GM12865 (cell line): ENCODE measurements around the gene PTP4A1.

Experiments
- DNase-seq: peaks from one replicate; pipeline ENCODE4 v3.0.0; 2010; ENCODE audit warnings: low read depth
- H3K4me3 ChIP-seq: 2 replicates; pipeline ENCODE4 v1.5.1; 2011; ENCODE audit warnings: mild to moderate bottlenecking, low read depth, low read length, control low read depth
- TF ChIP-seq, protein P1 (sequence below): IDR thresholded peaks from 2 replicates; pipeline ENCODE4 v1.5.1; 2011; ENCODE audit warnings: low read length, control low read depth, low read depth, inconsistent platforms; ENCODE audit not compliant: insufficient read depth; ENCODE audit errors: missing control alignments

Gene PTP4A1

DNA sequence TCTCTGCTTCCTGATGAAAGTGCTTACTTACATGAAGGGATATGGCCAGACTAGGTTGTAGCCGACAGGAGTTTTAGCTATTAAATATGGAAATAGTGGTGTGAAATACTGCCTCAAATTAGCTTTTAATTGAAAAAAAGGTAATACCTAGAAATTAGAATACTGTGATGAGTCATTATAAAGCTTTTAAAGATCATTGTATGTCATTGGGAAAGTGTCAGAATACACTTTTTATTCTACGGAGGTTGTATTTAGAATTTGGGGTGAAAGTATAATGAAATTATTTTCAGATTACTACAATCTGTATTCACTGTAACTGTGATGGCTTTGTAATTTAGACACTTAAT lies 2.2 kb downstream of the PTP4A1 start:
- H3K4me3 ChIP-seq: peak overlapping the region; percentile 70
- TF ChIP-seq, protein P1, sequence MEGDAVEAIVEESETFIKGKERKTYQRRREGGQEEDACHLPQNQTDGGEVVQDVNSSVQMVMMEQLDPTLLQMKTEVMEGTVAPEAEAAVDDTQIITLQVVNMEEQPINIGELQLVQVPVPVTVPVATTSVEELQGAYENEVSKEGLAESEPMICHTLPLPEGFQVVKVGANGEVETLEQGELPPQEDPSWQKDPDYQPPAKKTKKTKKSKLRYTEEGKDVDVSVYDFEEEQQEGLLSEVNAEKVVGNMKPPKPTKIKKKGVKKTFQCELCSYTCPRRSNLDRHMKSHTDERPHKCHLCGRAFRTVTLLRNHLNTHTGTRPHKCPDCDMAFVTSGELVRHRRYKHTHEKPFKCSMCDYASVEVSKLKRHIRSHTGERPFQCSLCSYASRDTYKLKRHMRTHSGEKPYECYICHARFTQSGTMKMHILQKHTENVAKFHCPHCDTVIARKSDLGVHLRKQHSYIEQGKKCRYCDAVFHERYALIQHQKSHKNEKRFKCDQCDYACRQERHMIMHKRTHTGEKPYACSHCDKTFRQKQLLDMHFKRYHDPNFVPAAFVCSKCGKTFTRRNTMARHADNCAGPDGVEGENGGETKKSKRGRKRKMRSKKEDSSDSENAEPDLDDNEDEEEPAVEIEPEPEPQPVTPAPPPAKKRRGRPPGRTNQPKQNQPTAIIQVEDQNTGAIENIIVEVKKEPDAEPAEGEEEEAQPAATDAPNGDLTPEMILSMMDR: no peak
- no peak for DNase-seq

DNA sequence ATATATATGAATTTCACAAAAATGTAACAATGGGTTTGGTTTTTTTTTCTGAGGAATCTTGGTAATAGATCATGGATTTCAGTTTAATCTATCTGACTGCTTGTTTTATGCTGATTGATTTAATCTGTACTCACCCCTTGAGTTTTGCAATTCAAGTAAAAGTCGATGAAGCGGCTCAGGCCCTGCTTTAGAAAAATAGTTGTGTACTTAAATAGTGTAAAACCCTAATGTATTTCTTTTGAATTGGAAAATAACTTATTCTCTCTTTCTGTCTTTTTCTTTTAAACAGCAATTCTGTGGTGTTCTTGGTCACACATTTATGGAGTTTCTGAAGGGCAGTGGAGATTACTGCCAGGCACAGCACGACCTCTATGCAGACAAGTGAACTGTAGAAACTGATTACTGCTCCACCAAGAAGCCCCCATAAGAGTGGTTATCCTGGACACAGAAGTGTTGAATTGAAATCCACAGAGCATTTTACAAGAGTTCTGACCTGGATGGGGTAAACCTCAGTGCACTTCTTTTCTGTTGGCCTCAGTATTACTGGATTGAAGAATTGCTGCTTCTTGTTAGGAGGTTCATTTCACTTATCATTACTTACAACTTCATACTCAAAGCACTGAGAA lies 4.0 kb downstream of the PTP4A1 start:
- TF ChIP-seq, protein P1: no peak
- DNase-seq: no peak
- no peak overlapping the region for H3K4me3 ChIP-seq

DNA sequence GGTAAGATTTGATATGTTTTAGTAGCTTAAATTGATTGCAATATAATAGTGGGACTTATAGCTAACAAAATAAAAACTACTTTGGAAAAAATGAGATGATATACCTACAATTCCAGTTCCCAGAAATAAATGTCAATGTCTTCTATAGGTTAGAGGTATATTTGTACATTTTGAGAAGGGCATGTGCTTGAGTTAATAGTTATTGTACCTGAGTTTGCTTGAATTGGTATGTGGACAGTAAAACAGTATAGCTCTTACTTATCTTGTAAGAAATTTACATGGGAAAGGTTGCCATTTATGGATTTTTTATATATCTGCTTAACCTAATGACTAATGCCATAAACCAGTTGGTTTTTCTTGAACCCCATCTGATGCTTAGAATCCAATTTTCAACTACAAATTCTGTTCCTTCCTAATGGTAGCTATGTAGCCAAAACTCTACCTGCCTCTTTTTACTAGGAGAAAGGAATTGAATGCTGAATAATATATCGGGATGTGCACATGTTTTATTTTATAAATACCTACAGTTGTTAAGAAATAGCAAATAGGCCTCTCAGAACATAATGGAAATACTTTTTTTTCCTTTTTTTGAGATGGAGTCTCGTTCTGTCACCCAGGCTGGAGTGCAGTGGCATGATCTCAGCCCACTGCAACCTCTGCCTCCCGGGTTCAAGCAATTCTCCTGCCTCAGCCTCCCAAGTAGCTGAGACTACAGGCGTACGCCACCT lies 4.9 kb downstream of the PTP4A1 start:
- DNase-seq: no peak
- H3K4me3 ChIP-seq: no peak overlapping the region
- TF ChIP-seq, protein P1: no peak

DNA sequence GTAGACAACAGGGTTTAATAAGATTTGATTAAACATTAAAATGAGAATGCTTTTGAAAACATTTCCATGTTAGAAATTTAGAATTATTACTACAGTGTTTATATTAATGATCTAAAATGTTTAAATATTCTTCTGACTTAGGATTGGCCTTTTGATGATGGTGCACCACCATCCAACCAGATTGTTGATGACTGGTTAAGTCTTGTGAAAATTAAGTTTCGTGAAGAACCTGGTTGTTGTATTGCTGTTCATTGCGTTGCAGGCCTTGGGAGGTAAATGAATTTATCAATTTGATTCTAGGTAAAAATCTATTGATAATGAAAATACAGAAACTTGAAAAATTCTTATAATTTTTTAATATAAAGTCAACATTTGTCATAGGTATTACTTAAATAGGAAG lies 6.5 kb downstream of the PTP4A1 start:
- TF ChIP-seq, protein P1: no peak
- no peak overlapping the region for H3K4me3 ChIP-seq

DNA sequence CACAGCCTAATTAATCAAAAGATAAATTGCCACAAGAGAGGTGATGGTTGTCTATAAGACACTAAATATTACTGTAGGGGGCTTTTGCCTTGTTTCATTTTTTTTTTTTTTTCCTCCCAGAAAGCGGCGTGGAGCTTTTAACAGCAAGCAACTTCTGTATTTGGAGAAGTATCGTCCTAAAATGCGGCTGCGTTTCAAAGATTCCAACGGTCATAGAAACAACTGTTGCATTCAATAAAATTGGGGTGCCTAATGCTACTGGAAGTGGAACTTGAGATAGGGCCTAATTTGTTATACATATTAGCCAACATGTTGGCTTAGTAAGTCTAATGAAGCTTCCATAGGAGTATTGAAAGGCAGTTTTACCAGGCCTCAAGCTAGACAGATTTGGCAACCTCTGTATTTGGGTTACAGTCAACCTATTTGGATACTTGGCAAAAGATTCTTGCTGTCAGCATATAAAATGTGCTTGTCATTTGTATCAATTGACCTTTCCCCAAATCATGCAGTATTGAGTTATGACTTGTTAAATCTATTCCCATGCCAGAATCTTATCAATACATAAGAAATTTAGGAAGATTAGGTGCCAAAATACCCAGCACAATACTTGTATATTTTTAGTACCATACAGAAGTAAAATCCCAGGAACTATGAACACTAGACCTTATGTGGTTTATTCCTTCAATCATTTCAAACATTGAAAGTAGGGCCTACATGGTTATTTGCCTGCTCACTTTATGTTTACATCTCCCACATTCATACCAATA lies 7.8 kb downstream of the PTP4A1 start:
- H3K4me3 ChIP-seq: no peak overlapping the region
- DNase-seq: no peak
- TF ChIP-seq, protein P1: no peak

More for the DNA sequence above, 6.5 kb downstream of the PTP4A1 start:
- DNase-seq: no peak

DNA sequence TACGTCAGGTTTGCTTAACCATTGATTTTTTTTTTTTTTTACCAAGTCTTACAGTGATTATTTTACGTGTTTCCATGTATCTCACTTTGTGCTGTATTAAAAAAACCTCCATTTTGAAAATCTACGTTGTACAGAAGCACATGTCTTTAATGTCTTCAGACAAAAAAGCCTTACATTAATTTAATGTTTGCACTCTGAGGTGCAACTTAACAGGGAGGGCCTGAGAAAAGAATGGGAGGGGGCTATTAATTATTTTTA lies 8.4 kb downstream of the PTP4A1 start:
- TF ChIP-seq, protein P1: no peak
- DNase-seq: no peak
- no peak overlapping the region for H3K4me3 ChIP-seq
